ENCODE results near the gene SCT.

DNA sequence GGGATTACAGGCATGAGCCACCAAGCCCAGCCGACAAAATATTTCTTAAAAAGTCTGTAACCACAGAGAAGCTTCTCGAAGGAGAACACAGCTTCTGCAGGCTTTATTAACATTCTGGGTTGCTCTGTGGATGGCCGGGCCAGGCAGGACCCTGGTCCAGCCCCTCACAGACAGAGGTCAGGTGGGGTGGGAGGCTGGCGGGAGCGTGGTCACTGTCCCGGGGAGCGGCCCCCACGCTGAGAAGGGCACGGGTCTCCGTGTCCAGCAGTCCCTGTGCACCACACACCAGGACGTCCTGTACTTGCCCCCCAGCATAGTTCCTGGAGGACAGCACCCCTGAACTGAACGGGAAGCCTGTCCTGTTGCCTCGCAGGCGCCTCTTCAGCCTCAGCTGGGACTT, 29.4 kb upstream of the SCT start:
- TF ChIP-seq, protein P1, sequence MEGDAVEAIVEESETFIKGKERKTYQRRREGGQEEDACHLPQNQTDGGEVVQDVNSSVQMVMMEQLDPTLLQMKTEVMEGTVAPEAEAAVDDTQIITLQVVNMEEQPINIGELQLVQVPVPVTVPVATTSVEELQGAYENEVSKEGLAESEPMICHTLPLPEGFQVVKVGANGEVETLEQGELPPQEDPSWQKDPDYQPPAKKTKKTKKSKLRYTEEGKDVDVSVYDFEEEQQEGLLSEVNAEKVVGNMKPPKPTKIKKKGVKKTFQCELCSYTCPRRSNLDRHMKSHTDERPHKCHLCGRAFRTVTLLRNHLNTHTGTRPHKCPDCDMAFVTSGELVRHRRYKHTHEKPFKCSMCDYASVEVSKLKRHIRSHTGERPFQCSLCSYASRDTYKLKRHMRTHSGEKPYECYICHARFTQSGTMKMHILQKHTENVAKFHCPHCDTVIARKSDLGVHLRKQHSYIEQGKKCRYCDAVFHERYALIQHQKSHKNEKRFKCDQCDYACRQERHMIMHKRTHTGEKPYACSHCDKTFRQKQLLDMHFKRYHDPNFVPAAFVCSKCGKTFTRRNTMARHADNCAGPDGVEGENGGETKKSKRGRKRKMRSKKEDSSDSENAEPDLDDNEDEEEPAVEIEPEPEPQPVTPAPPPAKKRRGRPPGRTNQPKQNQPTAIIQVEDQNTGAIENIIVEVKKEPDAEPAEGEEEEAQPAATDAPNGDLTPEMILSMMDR (conservative IDR thresholded peaks at IDR 0.05): no peak
- TF ChIP-seq ZFX (IDR thresholded peaks at IDR 0.05): no peak
